Smooth muscle cell (in vitro differentiated cells): ENCODE results near the gene UAP1L1. TPM values are rescaled to one million over a fixed set of nuclear protein-coding genes. Genes with fewer than 3 reads are reported as not detected.
A peak's percentile ranks its signal among the peaks of the same experiment; 100 is the strongest.

ENCODE experiments used
- DNase-seq: peaks from one replicate; lab custom pipeline; 2025; ENCODE audit not compliant: unreplicated experiment; lab: John Stamatoyannopoulos, UW
- H2AFZ ChIP-seq: fragments of 200-600 bp; sonication (generic); 2 replicates; pipeline ENCODE4 v1.6.0; 2016; ENCODE audit warnings: antibody characterized with exemption, low read depth, mild to moderate bottlenecking
- H3F3A ChIP-seq: fragments of 200-600 bp; sonication (generic); 2 replicates; pipeline ENCODE4 v1.6.0; 2017; ENCODE audit warnings: antibody characterized with exemption, low read depth
- H3K27ac ChIP-seq: fragments of 200-600 bp; sonication (generic); 2 replicates; pipeline ENCODE4 v1.5.1; 2016; ENCODE audit warnings: low read depth, mild to moderate bottlenecking
- H3K27me3 ChIP-seq: fragments of 200-600 bp; sonication (generic); 2 replicates; pipeline ENCODE4 v1.6.1; 2016; ENCODE audit warnings: low read depth, mild to moderate bottlenecking
- H3K36me3 ChIP-seq: fragments of 200-600 bp; sonication (generic); 2 replicates; pipeline ENCODE4 v1.5.1; 2016; ENCODE audit warnings: low read depth
- H3K4me1 ChIP-seq: fragments of 200-600 bp; sonication (generic); 2 replicates; pipeline ENCODE4 v1.5.1; 2016; ENCODE audit warnings: low read depth
- H3K4me2 ChIP-seq: fragments of 200-600 bp; sonication (generic); 2 replicates; pipeline ENCODE4 v1.6.0; 2016; ENCODE audit warnings: mild to moderate bottlenecking
- H3K4me3 ChIP-seq: fragments of 200-600 bp; sonication (generic); 2 replicates; pipeline ENCODE4 v1.5.1; 2016; ENCODE audit warnings: mild to moderate bottlenecking
- H3K79me2 ChIP-seq: fragments of 200-600 bp; sonication (generic); 2 replicates; pipeline ENCODE4 v1.6.0; 2016; ENCODE audit warnings: low read depth, mild to moderate bottlenecking
- H3K9ac ChIP-seq: fragments of 200-600 bp; sonication (generic); 2 replicates; pipeline ENCODE4 v1.6.0; 2016; ENCODE audit warnings: low read depth
- H3K9me3 ChIP-seq: fragments of 200-600 bp; sonication (generic); replicated peaks from 2 replicates; pipeline ENCODE4 v1.5.1; 2016; ENCODE audit warnings: low read depth
- H4K20me1 ChIP-seq: fragments of 200-600 bp; sonication (generic); 2 replicates; pipeline ENCODE4 v1.6.0; 2016; ENCODE audit warnings: low read depth
- WGBS: methylation state at CpG from one replicate; pipeline ENCODE4 v1.1.7; 2016; ENCODE audit warnings: low lambda C conversion rate; 5-methylcytosine and 5-hydroxymethylcytosine counted together
- polyA plus RNA-seq: library from polyadenylated mRNA; unstranded; fragments of >200 nt; fragmentation: Nextera tagmentation; extraction: Ambion mirVana; gene quantifications from 2 replicates; pipeline ENCODE4 v1.2.1, GENCODE V29; 2016
- total RNA-seq: library from RNA; depleted of rRNA; stranded (reverse); fragments of >200 nt; gene quantifications from 2 replicates; pipeline ENCODE4 v1.2.3, GENCODE V29; 2014
- TF ChIP-seq, protein P1 (sequence below): fragments of 200-600 bp; sonication (generic); IDR thresholded peaks from 2 replicates; pipeline ENCODE4 v1.5.1; 2017; ENCODE audit warnings: borderline replicate concordance, mild to moderate bottlenecking, antibody characterized with exemption; ENCODE audit not compliant: insufficient read depth, poor library complexity, severe bottlenecking

Gene UAP1L1
- total and polyA plus RNA-seq, 2 experiments from 2014 or later: 5.8 to 23.8 TPM

DNA sequence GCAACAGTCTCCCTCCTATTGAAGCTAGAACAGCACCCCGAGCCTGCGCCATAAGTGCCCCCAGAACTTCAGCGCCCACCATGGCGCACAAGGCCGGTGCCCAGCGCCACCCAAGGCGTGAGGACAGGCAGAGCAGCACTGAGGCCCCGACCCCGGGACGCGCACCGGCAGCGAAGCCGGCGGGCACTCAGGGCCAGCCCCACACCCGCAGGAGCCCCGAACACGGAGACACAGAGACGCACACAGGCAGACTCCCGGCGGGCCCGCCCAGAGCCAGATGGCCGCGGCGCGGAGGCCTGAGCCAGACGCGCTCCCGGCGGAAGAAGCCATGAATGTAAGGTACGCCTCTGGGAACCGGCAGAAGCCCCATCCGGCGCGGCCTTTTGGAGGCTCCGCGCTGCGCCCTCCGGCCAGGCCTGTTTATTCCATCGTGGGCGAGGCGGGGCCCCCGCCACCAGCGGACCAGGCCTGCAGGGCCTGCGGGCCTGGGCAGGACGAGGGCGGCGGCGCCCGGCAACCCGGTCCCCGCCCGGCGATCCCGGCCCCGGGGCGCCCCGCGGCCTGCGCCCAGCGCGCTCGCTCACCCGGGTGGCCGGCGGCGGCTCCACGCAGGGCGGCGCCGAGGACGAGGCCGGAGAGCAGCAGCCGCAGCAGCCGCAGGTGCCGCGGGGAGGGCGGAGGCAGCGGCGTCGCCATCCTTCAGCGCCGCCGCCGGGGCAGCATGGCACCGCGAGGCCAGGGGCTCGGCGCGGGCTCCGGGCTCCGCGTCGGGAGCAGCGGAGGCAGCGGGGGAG, 31.8 kb upstream of the UAP1L1 start:
- WGBS: 6% methylated on average over 81 of the region's 96 CpGs
- Histone ChIP-seq H4K20me1 (peaks cover 12% of the 10 kb centered on the region), H2AFZ (peak overlapping the region; percentile 77), H3K4me3 (peak overlapping the region; percentile 61), H3K36me3 (no peaks in the 10 kb centered on the region), H3K4me2 (peak overlapping the region; percentile 94), H3K27ac (no peak overlapping the region), H3K9me3 (no peaks in the 10 kb centered on the region), H3K79me2 (no peaks in the 10 kb centered on the region), H3K4me1 (peaks cover 12% of the 10 kb centered on the region), H3K27me3 (peaks cover 55% of the 10 kb centered on the region), H3K9ac (no peak overlapping the region), H3F3A (no peaks in the 10 kb centered on the region)
- TF ChIP-seq, protein P1, sequence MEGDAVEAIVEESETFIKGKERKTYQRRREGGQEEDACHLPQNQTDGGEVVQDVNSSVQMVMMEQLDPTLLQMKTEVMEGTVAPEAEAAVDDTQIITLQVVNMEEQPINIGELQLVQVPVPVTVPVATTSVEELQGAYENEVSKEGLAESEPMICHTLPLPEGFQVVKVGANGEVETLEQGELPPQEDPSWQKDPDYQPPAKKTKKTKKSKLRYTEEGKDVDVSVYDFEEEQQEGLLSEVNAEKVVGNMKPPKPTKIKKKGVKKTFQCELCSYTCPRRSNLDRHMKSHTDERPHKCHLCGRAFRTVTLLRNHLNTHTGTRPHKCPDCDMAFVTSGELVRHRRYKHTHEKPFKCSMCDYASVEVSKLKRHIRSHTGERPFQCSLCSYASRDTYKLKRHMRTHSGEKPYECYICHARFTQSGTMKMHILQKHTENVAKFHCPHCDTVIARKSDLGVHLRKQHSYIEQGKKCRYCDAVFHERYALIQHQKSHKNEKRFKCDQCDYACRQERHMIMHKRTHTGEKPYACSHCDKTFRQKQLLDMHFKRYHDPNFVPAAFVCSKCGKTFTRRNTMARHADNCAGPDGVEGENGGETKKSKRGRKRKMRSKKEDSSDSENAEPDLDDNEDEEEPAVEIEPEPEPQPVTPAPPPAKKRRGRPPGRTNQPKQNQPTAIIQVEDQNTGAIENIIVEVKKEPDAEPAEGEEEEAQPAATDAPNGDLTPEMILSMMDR: no peak
- no peak for DNase-seq

DNA sequence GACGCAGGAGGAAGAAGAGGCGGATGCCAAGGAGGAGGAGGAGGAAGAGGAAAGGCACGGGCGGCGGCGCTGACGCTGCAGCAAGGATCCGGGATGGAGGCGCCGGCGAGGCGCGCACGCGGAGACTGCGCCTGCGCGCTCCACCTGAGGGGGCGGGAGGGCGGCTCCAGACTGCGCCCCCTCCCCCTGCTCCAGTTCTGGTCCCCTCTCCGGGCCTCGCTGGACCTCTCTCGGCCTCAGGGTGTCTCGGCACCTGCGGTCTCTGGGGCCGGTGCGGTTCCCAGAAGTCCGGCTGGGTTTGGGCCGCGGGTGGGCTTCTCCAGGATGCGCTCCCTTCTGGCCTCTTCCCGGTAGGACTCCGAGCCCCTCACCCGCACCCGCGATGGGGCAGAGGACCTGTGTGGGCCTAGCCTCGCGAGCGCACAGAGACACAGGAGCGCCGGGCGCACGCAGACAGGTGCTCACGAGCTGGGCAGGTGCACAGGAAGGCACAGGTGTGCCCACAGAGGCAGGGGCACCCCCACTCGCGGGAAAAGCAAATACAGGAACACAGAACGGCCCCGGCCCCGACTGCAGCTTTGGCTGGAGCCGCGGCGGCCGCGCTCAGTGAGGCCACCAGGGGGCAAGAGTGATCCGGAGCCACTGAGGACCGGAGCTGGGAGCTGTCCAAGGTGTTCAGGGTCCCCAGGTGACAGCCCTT, 31.1 kb upstream of the UAP1L1 start, which contains the start of gene NPDC1:
Gene NPDC1, minus strand, starts transcription at position 90 of the 700 bp plus-strand sequence. CDS start 188 bp downstream, outside the sequence.
- H3K79me2 ChIP-seq: no peaks in the 10 kb centered on the region
- peak within 1 kb of the TSS; percentile 77 for H2AFZ ChIP-seq
- H3K4me2 ChIP-seq: peak within 1 kb of the TSS; percentile 94
- peaks cover 12% of the 10 kb centered on the region for H3K4me1 ChIP-seq
- no peak within 1 kb of the TSS for H3K27ac ChIP-seq
- no peaks in the 10 kb centered on the region for H3K9me3 ChIP-seq
- TF ChIP-seq, protein P1: peak; percentile 80
- peaks cover 12% of the 10 kb centered on the region for H4K20me1 ChIP-seq
- peak within 1 kb of the TSS; percentile 61 for H3K4me3 ChIP-seq
- under 1% methylated on average over 36 of the region's 57 CpGs for WGBS
- peaks cover 55% of the 10 kb centered on the region for H3K27me3 ChIP-seq
- no peaks in the 10 kb centered on the region for H3K36me3 ChIP-seq
- H3K9ac ChIP-seq: no peak within 1 kb of the TSS
- H3F3A ChIP-seq: no peaks in the 10 kb centered on the region
- DNase-seq: peak; percentile 40

DNA sequence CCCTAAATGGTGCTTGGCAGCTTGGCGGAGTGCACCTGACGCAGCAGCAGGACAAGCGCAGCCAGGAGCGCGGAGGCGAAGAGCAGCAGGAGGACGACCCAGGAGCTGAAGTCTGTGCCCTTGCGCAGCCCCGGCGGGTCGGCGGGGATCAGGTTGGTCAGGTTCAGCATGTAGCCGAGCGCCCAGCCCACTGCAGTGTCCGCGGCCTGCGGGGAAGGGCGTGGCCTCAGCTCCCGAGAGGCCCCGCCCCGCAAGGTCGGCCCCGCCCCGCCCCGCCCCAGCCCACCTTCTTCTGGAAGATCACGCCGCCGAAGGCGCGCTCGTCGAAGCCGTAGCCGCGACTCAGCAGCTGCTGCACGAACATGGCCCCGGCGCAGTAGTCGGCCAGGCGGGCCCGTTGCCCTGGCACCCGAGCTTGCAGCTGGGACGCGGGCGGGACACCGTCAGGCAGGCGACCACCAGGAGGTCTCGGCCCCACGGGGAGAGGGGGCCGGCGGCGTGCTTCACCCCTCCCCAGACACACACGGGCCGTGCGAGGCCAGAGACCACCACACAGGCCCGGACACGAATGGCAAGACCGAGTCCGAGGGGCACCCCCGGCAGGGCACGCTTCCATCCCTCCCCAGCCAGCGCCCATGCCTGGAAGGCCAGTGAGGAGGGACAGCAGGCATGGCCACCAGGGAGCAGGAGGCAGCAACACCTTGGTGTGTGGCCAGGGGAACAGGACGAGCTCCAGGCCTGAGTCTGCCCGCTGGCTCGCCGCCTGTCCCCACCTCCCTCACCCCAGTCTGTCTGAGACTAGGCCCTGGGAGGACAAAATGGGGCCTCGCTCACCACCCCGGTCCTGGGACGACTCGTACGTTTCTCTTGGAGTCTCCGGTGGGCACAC, 28.4 kb upstream of the UAP1L1 start:
- TF ChIP-seq, protein P1: no peak
- no peak overlapping the region for H3K4me3 ChIP-seq
- H3F3A ChIP-seq: no peaks in the 10 kb centered on the region
- DNase-seq: no peak
- H3K4me2 ChIP-seq: no peak overlapping the region
- no peak overlapping the region for H3K27ac ChIP-seq
- H3K9ac ChIP-seq: no peak overlapping the region
- peaks cover 12% of the 10 kb centered on the region for H4K20me1 ChIP-seq
- H3K79me2 ChIP-seq: no peaks in the 10 kb centered on the region
- no peaks in the 10 kb centered on the region for H3K36me3 ChIP-seq
- no peak overlapping the region for H2AFZ ChIP-seq
- H3K9me3 ChIP-seq: no peaks in the 10 kb centered on the region
- peaks cover 79% of the 10 kb centered on the region for H3K27me3 ChIP-seq
- 69% methylated on average over 49 of the region's 72 CpGs for WGBS
- peaks cover 17% of the 10 kb centered on the region for H3K4me1 ChIP-seq
